BJ (cell line): ENCODE data around the gene RABIF. TPM values are rescaled to one million over a fixed set of nuclear protein-coding genes. Genes with fewer than 3 reads are reported as not detected.

Source experiments
- CTCF ChIA-PET: fragments of 350-600 bp; formaldehyde crosslinking; extraction: SDS; loops from one replicate; lab custom pipeline; 2021; ENCODE audit warnings: antibody characterized with exemption, inconsistent platforms; lab: Yijun Ruan, JAX
- POLR2A ChIA-PET: fragments of 300-600 bp; sonication (Branson Sonifier 250); formaldehyde crosslinking; extraction: SDS; loops from one replicate; lab custom pipeline; 2021; ENCODE audit warnings: antibody characterized with exemption; lab: Charles Lee
- DNase-seq: peaks from one replicate; pipeline ENCODE4 v3.0.0-alpha.2; 2011; ENCODE audit warnings: low read depth
- H3K27me3 ChIP-seq: 2 replicates; pipeline ENCODE4 v1.6.0; 2011; ENCODE audit warnings: low read length; ENCODE audit not compliant: control insufficient read depth, insufficient read depth
- H3K36me3 ChIP-seq: 2 replicates; pipeline ENCODE4 v1.5.1; 2011; ENCODE audit warnings: low read length; ENCODE audit not compliant: control insufficient read depth, insufficient read depth
- H3K4me3 ChIP-seq: 2 replicates; pipeline ENCODE4 v1.5.1; 2011; ENCODE audit warnings: low read depth, mild to moderate bottlenecking, control low read depth, low read length
- polyA plus RNA-seq: library from polyadenylated mRNA; depleted of rRNA; stranded (reverse); fragments of >200 nt; gene quantifications from 2 replicates; pipeline ENCODE4 v1.2.3, GENCODE V29; 2011
- TF ChIP-seq, protein P1 (sequence below): IDR thresholded peaks from 2 replicates; pipeline ENCODE4 v1.5.1; 2011; ENCODE audit warnings: low read depth, mild to moderate bottlenecking, control low read depth, inconsistent platforms, low read length, moderate library complexity; ENCODE audit not compliant: insufficient read depth

Gene RABIF
- polyA plus RNA-seq, 1 experiment = 9.7 TPM

DNA sequence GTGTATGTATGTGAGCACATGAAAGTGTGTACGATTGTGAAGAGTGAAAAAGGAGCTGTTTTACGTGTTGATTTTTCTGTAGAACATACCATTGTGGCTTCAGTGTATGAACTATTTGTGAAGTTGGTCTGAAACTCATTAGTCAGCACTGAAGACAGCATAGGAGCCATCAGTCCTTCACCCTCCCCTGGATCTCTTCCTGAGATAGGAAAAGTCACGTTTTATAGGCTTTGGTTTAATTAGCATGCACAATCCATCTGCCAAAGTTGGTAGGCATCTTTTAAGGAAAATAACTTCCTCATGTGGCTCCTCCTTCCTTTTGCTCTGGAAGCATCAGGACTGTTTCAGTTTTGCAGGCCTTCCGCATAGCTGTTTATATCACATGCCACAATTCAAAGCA lies 1.4 kb upstream of the RABIF start:
- DNase-seq = peak; percentile 73
- Histone ChIP-seq H3K36me3 (peaks cover 6% of the 10 kb centered on the region), H3K27me3 (no peaks in the 10 kb centered on the region), H3K4me3 (no peak overlapping the region)
- ChIA-PET CTCF (no interaction called here), POLR2A (no interaction called here)
- TF ChIP-seq, protein P1, sequence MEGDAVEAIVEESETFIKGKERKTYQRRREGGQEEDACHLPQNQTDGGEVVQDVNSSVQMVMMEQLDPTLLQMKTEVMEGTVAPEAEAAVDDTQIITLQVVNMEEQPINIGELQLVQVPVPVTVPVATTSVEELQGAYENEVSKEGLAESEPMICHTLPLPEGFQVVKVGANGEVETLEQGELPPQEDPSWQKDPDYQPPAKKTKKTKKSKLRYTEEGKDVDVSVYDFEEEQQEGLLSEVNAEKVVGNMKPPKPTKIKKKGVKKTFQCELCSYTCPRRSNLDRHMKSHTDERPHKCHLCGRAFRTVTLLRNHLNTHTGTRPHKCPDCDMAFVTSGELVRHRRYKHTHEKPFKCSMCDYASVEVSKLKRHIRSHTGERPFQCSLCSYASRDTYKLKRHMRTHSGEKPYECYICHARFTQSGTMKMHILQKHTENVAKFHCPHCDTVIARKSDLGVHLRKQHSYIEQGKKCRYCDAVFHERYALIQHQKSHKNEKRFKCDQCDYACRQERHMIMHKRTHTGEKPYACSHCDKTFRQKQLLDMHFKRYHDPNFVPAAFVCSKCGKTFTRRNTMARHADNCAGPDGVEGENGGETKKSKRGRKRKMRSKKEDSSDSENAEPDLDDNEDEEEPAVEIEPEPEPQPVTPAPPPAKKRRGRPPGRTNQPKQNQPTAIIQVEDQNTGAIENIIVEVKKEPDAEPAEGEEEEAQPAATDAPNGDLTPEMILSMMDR = no peak

DNA sequence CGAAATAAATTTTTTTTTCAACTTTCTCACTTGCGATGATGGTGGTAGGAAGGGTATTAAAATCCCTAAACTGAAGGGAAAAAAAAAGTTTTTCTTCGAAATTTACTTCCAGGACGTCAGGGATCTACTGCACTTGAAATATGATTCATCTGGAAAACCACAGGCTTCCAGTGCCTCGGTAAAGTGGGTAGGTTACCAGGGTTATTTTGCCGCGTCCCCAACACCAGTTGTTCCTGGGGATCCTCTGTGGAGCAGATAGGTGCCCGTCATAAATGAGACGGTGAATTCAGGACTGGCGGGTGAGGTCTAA lies 773 bp downstream of the RABIF start:
- POLR2A ChIA-PET = no interaction called here
- peak overlapping the region; percentile 62 for H3K4me3 ChIP-seq
- peaks cover 3% of the 10 kb centered on the region for H3K36me3 ChIP-seq
- no peaks in the 10 kb centered on the region for H3K27me3 ChIP-seq
- DNase-seq = peak; percentile 1
- TF ChIP-seq, protein P1 = no peak
- CTCF ChIA-PET = interaction anchor here (0.7 to 1.2 kb wide), 2 partner anchors 12 to 82 kb away, joined by 3 read pairs; no protein-coding TSS in a partner anchor

DNA sequence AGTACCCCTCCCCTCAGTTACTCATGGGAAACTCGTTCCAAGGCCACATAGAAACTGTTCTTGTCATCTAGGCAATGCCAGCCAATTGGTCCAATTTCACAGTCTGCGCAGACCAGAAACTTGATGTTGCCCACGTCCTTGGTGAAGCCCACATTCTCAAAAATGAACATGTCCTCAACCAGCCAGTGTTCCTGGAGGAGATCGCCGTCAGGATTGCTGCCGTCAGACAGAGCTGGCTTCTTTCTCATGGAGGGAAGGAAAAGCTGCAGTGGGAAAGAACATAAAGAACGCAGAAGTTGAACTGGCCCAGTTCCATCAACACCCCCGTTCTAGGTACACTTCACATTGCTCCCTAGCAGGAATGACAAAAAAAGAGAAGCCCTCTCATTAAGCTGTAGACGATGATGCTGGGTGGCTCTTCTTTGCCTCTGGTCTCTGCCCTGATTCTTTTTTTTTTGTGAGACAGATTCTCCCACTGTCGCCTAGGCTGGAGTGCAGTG lies 7.9 kb downstream of the RABIF start:
- TF ChIP-seq, protein P1 = no peak
- Histone ChIP-seq H3K36me3 (peaks cover 3% of the 10 kb centered on the region; the same call in 1 of the 2 replicates), H3K4me3 (no peak overlapping the region), H3K27me3 (no peaks in the 10 kb centered on the region)
- POLR2A ChIA-PET = no interaction called here
- CTCF ChIA-PET = interaction anchor here (1.2 kb wide), 1 partner anchor 33 kb away, joined by 4 read pairs; no protein-coding TSS in a partner anchor
- DNase-seq = no peak

DNA sequence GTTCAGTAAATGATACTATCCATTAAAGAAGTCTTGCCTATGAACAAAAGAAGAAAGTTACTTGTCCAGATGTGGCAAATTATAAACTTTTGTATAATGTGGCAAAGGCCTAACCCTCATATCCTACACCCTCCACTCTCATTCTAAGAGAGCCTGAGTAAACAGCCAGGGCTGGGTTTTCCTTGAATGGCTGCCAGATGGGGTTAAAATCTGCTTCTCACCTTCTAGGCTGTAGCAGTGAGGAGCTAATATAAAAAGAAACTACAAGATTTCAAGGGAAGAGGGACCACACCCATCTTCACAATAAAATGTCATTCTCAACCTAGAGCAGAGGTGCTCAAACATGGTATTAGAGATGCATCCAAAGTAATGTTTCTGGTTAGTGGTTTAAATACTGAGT lies 8.9 kb downstream of the RABIF start:
- ChIA-PET CTCF (interaction anchor here (1.2 kb wide), 1 partner anchor 32 kb away, joined by 4 read pairs; no protein-coding TSS in a partner anchor), POLR2A (no interaction called here)
- no peak overlapping the region for H3K4me3 ChIP-seq
- no peaks in the 10 kb centered on the region for H3K27me3 ChIP-seq
- TF ChIP-seq, protein P1 = no peak
- H3K36me3 ChIP-seq = peaks cover 3% of the 10 kb centered on the region; the same call in 1 of the 2 replicates
- no peak for DNase-seq

DNA sequence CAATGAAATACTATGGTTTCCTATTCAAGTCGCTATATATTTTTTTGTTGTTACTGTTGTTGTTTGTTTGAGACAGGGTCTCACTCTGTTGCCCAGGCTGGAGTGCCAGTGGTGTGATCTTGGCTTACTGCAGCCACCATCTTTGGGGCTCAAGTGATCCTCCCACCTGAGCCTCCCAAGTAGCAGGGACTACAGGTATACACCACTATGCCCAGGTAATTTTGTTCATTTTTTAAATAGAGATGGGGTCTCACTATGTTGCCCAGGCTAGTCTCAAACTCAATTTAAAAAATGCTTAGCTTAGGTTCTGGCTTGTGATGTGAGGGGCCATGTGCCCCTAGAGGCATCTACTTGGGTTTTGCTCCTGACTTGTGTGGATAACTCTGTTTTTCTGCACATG lies 9.8 kb downstream of the RABIF start:
- DNase-seq = no peak
- CTCF ChIA-PET = no interaction called here
- TF ChIP-seq, protein P1 = no peak
- POLR2A ChIA-PET = no interaction called here
- Histone ChIP-seq H3K36me3 (peaks cover 1% of the 10 kb centered on the region; the same call in 1 of the 2 replicates), H3K4me3 (no peak overlapping the region), H3K27me3 (no peaks in the 10 kb centered on the region)
